Measurements from ENCODE around the gene ADAMTS17.

Gene ADAMTS17

DNA sequence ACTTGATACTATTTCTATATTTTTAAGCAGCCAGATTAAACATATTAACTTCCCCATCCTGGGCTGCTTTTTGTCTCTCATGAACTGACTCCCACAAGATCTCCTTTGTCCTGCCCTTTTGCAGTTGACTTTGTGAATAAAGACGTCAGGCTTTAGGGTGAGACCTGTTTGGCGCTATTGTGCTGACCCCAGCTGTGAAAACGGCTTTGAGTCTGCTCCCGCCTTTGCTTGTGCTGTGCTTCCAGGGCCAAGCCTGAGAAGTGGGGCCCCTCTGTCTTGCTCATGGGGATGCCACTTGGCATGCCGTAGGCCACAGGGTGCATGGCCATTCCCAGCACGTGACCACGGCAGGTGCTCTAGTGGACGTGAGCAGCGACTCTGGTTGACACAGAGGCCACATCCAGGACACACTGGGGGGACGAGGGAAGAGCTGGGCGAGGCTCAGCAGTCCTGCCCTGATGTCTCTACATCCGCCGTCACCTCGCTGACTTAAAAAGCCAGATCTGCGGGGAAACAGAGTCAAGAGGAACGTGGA is 339.6 kb downstream of the ADAMTS17 start:
- TF ChIP-seq, protein P1, sequence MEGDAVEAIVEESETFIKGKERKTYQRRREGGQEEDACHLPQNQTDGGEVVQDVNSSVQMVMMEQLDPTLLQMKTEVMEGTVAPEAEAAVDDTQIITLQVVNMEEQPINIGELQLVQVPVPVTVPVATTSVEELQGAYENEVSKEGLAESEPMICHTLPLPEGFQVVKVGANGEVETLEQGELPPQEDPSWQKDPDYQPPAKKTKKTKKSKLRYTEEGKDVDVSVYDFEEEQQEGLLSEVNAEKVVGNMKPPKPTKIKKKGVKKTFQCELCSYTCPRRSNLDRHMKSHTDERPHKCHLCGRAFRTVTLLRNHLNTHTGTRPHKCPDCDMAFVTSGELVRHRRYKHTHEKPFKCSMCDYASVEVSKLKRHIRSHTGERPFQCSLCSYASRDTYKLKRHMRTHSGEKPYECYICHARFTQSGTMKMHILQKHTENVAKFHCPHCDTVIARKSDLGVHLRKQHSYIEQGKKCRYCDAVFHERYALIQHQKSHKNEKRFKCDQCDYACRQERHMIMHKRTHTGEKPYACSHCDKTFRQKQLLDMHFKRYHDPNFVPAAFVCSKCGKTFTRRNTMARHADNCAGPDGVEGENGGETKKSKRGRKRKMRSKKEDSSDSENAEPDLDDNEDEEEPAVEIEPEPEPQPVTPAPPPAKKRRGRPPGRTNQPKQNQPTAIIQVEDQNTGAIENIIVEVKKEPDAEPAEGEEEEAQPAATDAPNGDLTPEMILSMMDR (conservative IDR thresholded peaks at IDR 0.05): no peak
- TF ChIP-seq ZFX (IDR thresholded peaks at IDR 0.05): no peak
- H3K27ac ChIP-seq: no peak overlapping the region

DNA sequence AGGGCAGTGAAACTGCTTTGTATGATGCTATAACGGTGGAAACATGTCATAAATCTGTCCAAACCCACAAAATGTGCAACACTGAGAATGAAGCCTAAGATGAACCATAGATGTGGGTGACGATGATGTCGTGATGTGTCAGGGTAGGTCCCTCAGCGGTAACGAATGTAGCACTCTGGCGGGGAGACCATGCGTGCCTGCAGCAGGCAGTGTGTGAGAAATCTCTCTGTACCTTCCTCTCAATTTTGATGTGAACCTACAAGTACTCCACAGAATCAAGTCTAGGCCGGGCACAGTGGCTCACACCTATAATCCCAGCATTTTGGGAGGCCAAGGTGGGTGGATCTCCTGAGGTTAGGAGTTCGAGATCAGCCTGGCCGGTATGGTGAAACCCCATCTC is 340.4 kb downstream of the ADAMTS17 start:
- TF ChIP-seq, protein P1 (conservative IDR thresholded peaks at IDR 0.05): no peak
- no peak for TF ChIP-seq ZFX (IDR thresholded peaks at IDR 0.05)
- H3K27ac ChIP-seq: no peak overlapping the region

DNA sequence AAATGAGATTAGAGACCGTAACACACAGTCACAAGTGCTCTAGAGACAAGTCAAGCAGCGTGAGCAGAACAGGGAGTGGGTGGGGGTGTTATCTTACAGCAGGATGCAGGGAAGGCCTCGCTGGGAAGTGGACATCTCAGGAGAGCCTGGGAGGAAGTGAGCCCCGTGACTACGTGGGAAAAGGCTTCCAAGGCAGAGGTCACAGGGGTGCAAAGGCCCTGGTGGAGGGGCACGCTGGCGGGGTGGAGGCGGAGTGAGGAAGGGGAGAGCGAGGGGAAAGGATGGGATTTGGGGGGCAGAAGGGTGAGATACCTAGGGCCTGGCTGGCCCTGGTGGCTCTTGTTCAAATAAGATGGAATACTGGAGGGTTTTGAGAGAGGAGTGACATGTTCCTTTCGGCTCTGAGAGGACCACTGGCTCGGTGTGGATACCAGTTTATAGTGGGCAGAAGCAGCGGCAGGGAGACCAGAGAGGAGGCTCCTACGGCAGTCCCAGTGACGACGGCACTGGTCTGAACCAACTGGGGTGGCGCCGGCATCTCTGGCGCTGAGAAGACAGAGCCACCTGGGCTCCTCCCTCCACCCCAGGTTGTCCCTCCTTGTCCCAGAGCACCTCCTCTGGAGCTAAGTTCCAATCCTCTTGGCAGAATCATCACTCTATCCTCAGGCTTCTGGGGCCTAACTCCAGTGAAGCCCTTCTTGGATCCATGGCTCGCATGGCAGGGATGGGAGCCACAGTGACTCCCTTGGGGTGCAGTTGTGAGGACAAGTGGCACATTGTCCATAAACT is 342.3 kb downstream of the ADAMTS17 start:
- TF ChIP-seq, protein P1 (conservative IDR thresholded peaks at IDR 0.05): no peak
- no peak for TF ChIP-seq ZFX (IDR thresholded peaks at IDR 0.05)
- H3K27ac ChIP-seq: no peak overlapping the region

GRCh38 chr15:99998661-99999101 is 343.1 kb downstream of the ADAMTS17 start:
- no peak for TF ChIP-seq ZFX (IDR thresholded peaks at IDR 0.05)
- H3K27ac ChIP-seq: no peak overlapping the region

DNA sequence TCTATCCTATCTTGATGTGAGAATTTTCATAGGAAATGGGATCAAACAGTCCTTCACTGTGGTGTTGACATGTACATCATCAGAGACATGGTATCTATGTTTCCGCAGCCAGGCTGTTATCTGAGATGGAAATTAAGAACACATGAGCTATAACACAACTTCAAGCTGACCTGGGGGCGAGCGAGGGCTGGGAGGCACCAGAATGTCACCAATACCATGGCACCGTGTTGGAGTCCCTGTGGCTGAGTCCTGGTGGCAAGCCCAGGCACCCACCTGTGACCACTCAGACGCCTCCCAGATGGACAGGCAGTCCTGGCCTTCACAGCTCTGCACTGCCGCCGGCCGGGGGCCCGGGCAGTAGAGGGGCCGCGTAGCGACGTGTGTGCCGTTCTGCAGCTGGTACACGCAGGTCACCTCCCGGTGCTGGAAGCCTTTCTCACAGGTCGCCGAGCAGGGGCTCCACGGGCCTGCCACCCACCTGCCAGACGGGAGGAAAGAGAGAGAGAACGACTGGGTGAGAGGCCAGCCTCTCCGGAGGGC is 344.6 kb downstream of the ADAMTS17 start:
- H3K27ac ChIP-seq: no peak overlapping the region
- TF ChIP-seq ZFX (IDR thresholded peaks at IDR 0.05): no peak
- TF ChIP-seq, protein P1 (conservative IDR thresholded peaks at IDR 0.05): no peak

DNA sequence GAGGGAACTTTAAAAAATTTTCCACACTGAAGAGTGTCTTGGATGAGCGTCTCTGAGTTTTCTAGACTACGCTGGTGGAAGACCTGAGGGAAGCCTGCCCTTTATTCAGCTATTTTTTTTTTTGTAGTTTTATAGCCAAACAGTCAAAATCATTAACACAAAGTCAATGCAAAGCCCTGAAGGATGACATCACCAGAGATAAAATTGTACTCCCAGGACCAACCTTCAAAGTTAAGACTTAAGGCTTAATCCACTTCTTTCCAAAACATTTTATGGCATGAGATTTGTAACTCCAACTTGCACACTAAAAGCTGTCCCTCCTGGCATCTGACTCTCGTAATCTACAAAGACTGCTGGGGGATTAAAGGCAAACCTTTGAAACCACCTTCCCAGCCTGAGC is 345.1 kb downstream of the ADAMTS17 start:
- no peak overlapping the region for H3K27ac ChIP-seq
- no peak for TF ChIP-seq ZFX (IDR thresholded peaks at IDR 0.05)
- TF ChIP-seq, protein P1 (conservative IDR thresholded peaks at IDR 0.05): no peak

DNA sequence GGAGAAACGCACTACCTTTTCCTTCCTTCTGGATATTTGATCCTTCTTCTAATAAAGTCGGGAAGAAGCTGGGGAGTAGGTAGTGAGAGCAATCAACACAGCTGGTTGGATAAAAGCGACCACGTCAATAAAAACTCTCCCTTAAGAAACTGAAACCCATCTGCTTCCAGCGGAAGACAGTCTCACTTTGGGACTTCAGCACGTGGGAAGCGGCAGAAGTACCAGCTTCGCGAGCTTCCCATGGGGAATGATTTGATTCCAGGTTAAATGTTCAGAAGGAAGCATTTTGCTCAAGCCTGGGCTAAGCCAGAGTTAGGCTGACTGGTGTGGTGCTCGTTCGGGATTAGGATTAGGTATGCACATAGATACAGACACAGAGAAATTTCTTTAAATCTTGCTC is 346.2 kb downstream of the ADAMTS17 start:
- no peak overlapping the region for H3K27ac ChIP-seq
- no peak for TF ChIP-seq ZFX (IDR thresholded peaks at IDR 0.05)
- TF ChIP-seq, protein P1 (conservative IDR thresholded peaks at IDR 0.05): no peak
